Brain microvascular endothelial cell (primary cell): ENCODE measurements around the gene GTPBP8.

Experiments
- DNase-seq: peaks from one replicate; pipeline ENCODE4 v3.0.0-alpha.2; 2020
- H3K27ac ChIP-seq: fragments of 250-450 bp; sonication (Bioruptor Pico); 2 replicates; pipeline ENCODE4 v1.5.1; 2020; ENCODE audit warnings: mild to moderate bottlenecking, moderate library complexity
- H3K27me3 ChIP-seq: fragments of 250-450 bp; sonication (Bioruptor Pico); replicated peaks from 2 replicates; pipeline ENCODE4 v1.5.1; 2020; ENCODE audit warnings: mild to moderate bottlenecking
- H3K36me3 ChIP-seq: fragments of 250-450 bp; sonication (Bioruptor Pico); replicated peaks from 2 replicates; pipeline ENCODE4 v1.5.1; 2020; ENCODE audit warnings: mild to moderate bottlenecking
- H3K4me3 ChIP-seq: 2 replicates; pipeline ENCODE4 v1.5.1; 2011; ENCODE audit warnings: low read depth, mild to moderate bottlenecking, control low read depth, low read length, moderate library complexity
- in situ Hi-C: cut with HindIII; loops from 2 replicates; pipeline ENCODE4 v1.10.0; 2017; ENCODE audit warnings: low sequenced_read_pairs, low pct_ligation_motif_present
- TF ChIP-seq, protein P1 (sequence below): IDR thresholded peaks from 2 replicates; pipeline ENCODE4 v1.5.1; 2011; ENCODE audit warnings: low read depth, mild to moderate bottlenecking, moderate library complexity, low read length, control low read depth, inconsistent platforms; ENCODE audit errors: missing control alignments

Gene GTPBP8

DNA sequence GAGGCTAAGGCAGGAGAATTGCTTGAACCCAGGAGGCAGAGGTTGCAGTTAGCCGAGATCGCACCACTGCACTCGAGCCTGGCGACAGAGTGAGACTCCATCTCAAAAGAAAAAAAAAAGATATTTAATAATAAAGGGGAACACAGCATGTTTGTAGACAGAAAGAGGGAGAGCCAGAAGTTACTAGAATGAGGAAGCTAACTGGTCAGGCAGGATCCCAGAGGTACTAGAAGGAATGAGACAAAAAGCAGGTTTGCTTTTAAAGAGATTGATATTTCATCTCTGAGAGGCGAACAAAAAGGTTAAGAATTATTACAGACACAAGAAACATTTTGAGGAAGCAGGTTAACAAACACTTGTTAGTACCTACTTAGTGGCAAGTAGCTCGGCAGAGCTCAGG lies 25.1 kb upstream of the GTPBP8 start:
- Histone ChIP-seq H3K36me3 (no peaks in the 10 kb centered on the region), H3K4me3 (no peak overlapping the region), H3K27ac (no peak overlapping the region), H3K27me3 (no peaks in the 10 kb centered on the region)
- DNase-seq: no peak
- in situ Hi-C loops: no loop called here
- TF ChIP-seq, protein P1, sequence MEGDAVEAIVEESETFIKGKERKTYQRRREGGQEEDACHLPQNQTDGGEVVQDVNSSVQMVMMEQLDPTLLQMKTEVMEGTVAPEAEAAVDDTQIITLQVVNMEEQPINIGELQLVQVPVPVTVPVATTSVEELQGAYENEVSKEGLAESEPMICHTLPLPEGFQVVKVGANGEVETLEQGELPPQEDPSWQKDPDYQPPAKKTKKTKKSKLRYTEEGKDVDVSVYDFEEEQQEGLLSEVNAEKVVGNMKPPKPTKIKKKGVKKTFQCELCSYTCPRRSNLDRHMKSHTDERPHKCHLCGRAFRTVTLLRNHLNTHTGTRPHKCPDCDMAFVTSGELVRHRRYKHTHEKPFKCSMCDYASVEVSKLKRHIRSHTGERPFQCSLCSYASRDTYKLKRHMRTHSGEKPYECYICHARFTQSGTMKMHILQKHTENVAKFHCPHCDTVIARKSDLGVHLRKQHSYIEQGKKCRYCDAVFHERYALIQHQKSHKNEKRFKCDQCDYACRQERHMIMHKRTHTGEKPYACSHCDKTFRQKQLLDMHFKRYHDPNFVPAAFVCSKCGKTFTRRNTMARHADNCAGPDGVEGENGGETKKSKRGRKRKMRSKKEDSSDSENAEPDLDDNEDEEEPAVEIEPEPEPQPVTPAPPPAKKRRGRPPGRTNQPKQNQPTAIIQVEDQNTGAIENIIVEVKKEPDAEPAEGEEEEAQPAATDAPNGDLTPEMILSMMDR: no peak

DNA sequence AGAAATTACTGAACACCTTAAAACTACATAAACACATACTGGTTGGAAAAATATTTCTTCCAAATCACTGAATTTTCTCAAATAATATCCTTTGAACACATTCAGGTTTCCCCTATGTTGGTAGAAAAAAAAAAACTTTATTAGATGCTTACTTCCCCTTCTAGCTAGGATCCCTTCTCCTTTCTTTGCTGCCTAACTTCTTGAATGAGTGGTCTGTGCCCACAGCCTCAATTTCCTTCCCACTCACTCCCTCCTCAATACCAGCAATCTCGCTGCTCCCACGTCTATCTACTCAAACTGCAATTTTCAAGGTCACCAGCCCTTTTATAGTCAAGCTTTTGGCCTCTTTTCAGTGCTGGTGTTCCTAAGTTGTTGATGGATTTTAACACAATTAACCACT lies 24.2 kb upstream of the GTPBP8 start:
- Histone ChIP-seq H3K4me3 (no peak overlapping the region), H3K27me3 (peaks cover 5% of the 10 kb centered on the region), H3K36me3 (no peaks in the 10 kb centered on the region), H3K27ac (no peak overlapping the region)
- in situ Hi-C loops: no loop called here
- DNase-seq: no peak
- TF ChIP-seq, protein P1: no peak

- H3K27ac ChIP-seq: no peak overlapping the region
- DNase-seq: no peak
- in situ Hi-C loops: no loop called here
- TF ChIP-seq, protein P1: no peak
- no peaks in the 10 kb centered on the region for H3K36me3 ChIP-seq
- no peak overlapping the region for H3K4me3 ChIP-seq
- H3K27me3 ChIP-seq: peaks cover 5% of the 10 kb centered on the region
Observed at GRCh38 chr3:112967425-112967824, 23.4 kb upstream of the GTPBP8 start.

- TF ChIP-seq, protein P1: no peak
- in situ Hi-C loops: no loop called here
- Histone ChIP-seq H3K36me3 (no peaks in the 10 kb centered on the region), H3K27me3 (peaks cover 5% of the 10 kb centered on the region), H3K4me3 (no peak overlapping the region), H3K27ac (no peak overlapping the region)
- no peak for DNase-seq
Observed at GRCh38 chr3:112967828-112968227, 23.0 kb upstream of the GTPBP8 start.

DNA sequence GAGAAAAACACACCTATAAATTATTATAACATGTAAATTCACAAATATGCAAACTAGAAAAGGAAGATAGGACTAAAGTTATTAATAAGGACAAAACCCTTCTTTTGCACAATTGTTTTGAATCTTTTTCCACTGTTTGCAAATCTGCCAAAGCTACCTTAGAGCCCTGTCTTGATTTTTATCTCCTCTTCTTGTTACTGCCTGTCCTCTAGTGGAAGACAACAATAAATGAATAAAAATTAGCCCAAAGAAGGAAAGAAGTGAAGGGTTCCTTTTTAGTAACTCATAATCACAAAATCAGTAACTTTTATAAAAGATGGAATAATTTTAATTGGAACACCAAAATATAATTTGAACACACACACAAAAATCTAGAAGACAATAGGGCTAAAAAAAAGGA lies 18.6 kb upstream of the GTPBP8 start:
- TF ChIP-seq, protein P1: no peak
- Histone ChIP-seq H3K27me3 (peaks cover 5% of the 10 kb centered on the region), H3K36me3 (no peaks in the 10 kb centered on the region), H3K4me3 (no peak overlapping the region), H3K27ac (no peak overlapping the region)
- in situ Hi-C loops: no loop called here
- no peak for DNase-seq

DNA sequence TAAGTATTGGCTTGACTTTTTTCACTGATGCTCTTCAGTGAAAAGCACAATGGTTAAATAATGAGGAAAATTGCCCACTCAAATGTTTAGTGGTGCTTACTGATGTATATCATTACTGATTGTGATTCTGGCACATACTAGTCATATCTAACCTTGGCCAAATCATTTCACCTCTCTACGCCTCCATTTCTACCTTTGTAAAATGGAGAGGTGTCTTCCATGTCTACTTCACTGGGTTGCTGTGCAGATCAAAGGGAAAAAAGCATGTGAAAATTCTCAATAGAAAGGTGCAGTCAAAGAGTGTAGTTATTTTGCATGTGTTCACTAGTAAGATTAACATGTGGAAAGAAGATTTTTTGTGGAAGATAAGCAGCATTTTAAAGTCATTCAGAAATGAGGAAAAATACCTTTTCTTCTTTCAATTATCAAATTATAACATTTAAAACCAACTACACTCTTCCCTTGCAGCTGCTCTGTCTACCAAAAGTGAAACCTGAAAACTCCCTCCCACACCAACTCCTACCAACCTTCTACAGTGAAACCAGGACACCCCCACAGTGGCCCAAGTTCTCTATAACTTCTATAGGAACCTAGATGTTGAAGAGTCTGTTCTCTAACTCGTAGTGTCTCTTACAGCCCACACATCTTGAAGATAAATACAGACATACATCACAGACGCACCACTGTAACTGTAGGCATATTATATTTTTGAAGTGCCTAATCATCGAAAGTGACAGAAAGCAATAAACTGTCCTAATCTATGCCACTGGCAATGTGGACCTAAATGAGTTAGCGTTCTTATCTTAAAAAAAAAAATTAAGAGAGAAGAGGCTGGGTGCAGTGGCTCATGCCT lies 17.2 kb upstream of the GTPBP8 start:
- peaks cover 5% of the 10 kb centered on the region for H3K27me3 ChIP-seq
- TF ChIP-seq, protein P1: no peak
- no peak for DNase-seq
- no peak overlapping the region for H3K27ac ChIP-seq
- no peak overlapping the region for H3K4me3 ChIP-seq
- H3K36me3 ChIP-seq: no peaks in the 10 kb centered on the region
- in situ Hi-C loops: no loop called here
